Fibroblast of villous mesenchyme (primary cell): ENCODE results near the gene GSK3A. TPM values are rescaled to one million over a fixed set of nuclear protein-coding genes. Genes with fewer than 3 reads are reported as not detected.
A peak's percentile ranks its signal among the peaks of the same experiment; 100 is the strongest.

ENCODE experiments used
- DNase-seq: peaks from one replicate; pipeline ENCODE4 v3.0.0-alpha.2; 2010; ENCODE audit warnings: low read depth
- H3K4me3 ChIP-seq: 2 replicates; pipeline ENCODE4 v1.5.1; 2011; ENCODE audit warnings: low read depth, mild to moderate bottlenecking, low read length
- total RNA-seq: library from RNA; depleted of rRNA; stranded (reverse); fragments of >200 nt; gene quantifications from 2 replicates; pipeline ENCODE4 v1.2.3, GENCODE V29; 2012
- TF ChIP-seq, protein P1 (sequence below): IDR thresholded peaks from 2 replicates; pipeline ENCODE4 v1.5.1; 2012; ENCODE audit warnings: low read depth, mild to moderate bottlenecking, low read length; ENCODE audit not compliant: insufficient read depth

GSK3A gene
- total RNA-seq, 1 donor = 21.2 TPM

- H3K4me3 ChIP-seq = no peak overlapping the region
- DNase-seq = no peak
- TF ChIP-seq, protein P1, sequence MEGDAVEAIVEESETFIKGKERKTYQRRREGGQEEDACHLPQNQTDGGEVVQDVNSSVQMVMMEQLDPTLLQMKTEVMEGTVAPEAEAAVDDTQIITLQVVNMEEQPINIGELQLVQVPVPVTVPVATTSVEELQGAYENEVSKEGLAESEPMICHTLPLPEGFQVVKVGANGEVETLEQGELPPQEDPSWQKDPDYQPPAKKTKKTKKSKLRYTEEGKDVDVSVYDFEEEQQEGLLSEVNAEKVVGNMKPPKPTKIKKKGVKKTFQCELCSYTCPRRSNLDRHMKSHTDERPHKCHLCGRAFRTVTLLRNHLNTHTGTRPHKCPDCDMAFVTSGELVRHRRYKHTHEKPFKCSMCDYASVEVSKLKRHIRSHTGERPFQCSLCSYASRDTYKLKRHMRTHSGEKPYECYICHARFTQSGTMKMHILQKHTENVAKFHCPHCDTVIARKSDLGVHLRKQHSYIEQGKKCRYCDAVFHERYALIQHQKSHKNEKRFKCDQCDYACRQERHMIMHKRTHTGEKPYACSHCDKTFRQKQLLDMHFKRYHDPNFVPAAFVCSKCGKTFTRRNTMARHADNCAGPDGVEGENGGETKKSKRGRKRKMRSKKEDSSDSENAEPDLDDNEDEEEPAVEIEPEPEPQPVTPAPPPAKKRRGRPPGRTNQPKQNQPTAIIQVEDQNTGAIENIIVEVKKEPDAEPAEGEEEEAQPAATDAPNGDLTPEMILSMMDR = no peak
Observed at GRCh38 chr19:42288387-42288786, 46.0 kb upstream of the GSK3A start.

- no peak overlapping the region for H3K4me3 ChIP-seq
- TF ChIP-seq, protein P1 = no peak
- DNase-seq = no peak
Observed at GRCh38 chr19:42287827-42288107, 45.4 kb upstream of the GSK3A start.

DNA sequence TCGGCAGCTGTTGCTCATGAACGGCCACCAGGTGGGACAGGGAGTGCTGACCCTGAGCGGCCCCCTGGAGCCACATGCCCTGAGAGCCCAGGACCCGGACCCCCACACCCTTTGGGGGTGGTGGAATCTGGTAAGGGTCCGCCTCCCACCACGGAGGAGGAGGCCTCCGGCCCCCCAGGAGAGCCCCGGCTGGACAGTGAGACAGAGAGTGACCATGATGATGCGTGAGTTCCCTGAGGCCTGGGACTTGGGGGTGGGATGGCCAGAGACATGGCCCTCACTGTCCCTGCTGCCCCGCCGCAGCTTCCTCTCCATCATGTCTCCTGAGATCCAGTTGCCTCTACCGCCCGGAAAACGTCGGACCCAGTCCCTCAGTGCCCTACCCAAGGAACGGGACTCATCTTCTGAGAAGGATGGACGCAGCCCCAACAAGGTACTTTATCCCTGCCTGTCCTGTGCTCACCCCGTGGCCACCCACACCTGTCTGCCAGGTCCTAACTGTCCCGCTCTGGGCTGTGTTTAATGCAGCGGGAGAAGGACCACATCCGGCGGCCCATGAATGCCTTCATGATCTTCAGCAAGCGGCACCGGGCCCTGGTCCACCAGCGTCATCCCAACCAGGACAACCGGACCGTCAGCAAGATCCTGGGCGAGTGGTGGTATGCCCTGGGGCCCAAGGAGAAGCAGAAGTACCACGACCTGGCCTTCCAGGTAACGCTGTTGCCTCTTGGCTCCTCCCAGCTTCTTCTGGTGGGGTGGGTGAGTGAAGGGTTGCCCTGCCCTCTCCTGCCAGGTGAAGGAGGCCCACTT lies 44.8 kb upstream of the GSK3A start:
- no peak for DNase-seq
- TF ChIP-seq, protein P1 = no peak
- H3K4me3 ChIP-seq = no peak overlapping the region

GRCh38 chr19:42286349-42287016 lies 44.1 kb upstream of the GSK3A start:
- no peak for DNase-seq

DNA sequence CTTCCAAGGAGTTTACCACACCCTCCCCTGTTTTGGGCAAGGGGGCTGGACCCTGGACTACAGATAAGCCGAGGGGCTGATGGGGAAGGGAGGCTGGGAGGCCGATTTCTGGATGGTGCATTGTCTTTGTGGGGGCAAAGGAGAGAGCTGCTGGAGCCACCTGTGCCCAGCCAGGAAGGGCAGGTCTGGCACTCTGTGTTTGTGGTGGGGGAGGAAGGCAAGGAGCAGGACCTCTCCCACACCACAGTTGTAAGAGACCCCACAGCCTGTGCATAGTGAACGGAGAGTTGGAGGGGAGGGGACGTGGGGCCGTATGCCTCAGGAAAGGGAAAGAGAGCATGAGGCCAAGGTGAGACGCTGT lies 43.6 kb upstream of the GSK3A start:
- no peak for DNase-seq
- TF ChIP-seq, protein P1 = no peak
- no peak overlapping the region for H3K4me3 ChIP-seq

More at GRCh38 chr19:42286349-42287016, 44.1 kb upstream of the GSK3A start:
- TF ChIP-seq, protein P1 = no peak
- no peak overlapping the region for H3K4me3 ChIP-seq

DNA sequence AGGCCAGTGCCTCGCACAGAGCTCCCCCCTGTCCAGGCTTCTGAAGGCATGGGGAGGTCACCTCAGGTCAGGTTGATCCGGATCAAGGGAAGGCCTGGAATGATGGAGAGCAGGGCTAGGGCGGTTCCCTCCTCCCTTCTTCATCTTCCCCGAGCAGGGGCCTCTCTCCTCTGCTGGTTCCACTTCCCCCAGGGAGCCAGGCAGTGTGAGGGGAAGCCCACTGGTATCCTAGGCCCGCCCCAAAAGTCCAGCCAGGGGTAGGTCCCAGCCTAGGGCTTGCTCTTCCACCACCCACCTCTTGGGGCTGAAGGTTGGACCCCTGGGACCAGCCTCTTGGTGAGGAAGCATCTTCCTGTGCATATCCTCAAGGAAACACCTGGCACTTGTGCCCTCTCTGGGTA lies 43.1 kb upstream of the GSK3A start:
- TF ChIP-seq, protein P1 = no peak
- no peak for DNase-seq
- H3K4me3 ChIP-seq = peak overlapping the region; percentile 71
